ENCODE measurements around the gene NIPSNAP3A. TPM values are rescaled to one million over a fixed set of nuclear protein-coding genes. Genes with fewer than 3 reads are reported as not detected.

NIPSNAP3A gene
- total RNA-seq, 6 experiments from 2014 or later = 16.8 to 28.1 (median 22.4) TPM

DNA sequence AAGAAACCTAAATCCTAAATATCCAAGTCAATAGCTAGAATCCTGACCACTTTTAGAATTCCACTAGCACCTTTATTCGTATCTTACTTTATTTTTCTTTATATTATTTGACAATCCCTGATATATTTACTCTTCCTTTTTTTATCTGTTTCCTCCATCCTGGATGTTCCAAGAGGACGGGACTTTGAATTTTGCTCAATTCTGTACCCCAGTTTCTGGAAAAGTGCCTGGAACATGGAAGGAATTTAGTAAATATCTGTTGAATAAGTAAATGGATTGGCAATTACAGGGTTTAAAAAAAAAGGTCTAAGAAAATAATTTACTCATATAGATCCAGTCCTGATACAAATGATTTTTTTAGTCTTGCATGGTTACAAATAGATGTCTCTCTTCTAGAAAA lies 1.2 kb upstream of the NIPSNAP3A start:
- Histone ChIP-seq H3K4me3 (peak overlapping the region in 2 of 3 donors; percentile 82 to 88), H3K36me3 (peaks cover 0 to 4% (median 0%) of the 10 kb centered on the region in 4 donors), H3K4me1 (peaks cover 0 to 20% (median 5%) of the 10 kb centered on the region in 4 donors), H3K27me3 (no peaks in the 10 kb centered on the region), H3K27ac (peak overlapping the region in 2 of 3 donors; percentile 69 to 86), H3K9me3 (no peaks in the 10 kb centered on the region)
- no peak for DNase-seq
- TF ChIP-seq CTCF (IDR thresholded peaks at IDR 0.05) (no peak), POLR2A (IDR thresholded peaks at IDR 0.05) (no peak)
- intact Hi-C loops (cut with DNase I) = no loop called here
- peak; percentile 3 to 43 (median 6) for ATAC-seq
- WGBS (ENCODE audit: insufficient coverage, low coverage, low lambda C conversion rate, missing lambda C conversion rate) = 8% methylated on average over 2 of the region's 2 CpGs

- DNase-seq (no peak), ATAC-seq (no peak)
- intact Hi-C loops (cut with DNase I) = no loop called here
- H3K36me3 ChIP-seq = peaks cover 0 to 9% (median 2%) of the 10 kb centered on the region in 4 donors
- peak overlapping the region; percentile 69 to 94 (median 86) for H3K27ac ChIP-seq
- no peaks in the 10 kb centered on the region for H3K27me3 ChIP-seq
- 0% methylated on average over 1 of the region's 1 CpG for WGBS (ENCODE audit: insufficient coverage, low coverage, low lambda C conversion rate, missing lambda C conversion rate)
- H3K4me3 ChIP-seq = peak overlapping the region; percentile 82 to 88 (median 86)
- H3K9me3 ChIP-seq = no peaks in the 10 kb centered on the region
- TF ChIP-seq POLR2A (IDR thresholded peaks at IDR 0.05) = no peak
- TF ChIP-seq CTCF (IDR thresholded peaks at IDR 0.05) = no peak
- H3K4me1 ChIP-seq = peaks cover 0 to 20% (median 4%) of the 10 kb centered on the region in 4 donors
Observed at GRCh38 chr9:104746798-104747197, 685 bp upstream of the NIPSNAP3A start.

DNA sequence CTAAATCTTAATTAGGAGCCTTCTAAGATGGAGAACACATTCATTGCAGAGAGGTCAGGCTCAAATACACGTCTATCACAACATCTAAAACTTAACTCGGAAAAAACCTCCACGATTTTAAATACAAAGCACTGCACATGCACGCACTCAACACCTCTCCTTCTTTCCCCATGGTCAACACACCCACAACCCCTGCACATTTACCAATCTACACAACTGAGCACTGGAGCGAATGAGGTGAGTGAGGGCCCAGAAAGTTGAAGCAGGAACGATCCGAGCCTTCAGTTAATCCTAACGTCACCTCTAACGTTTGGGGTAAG lies 278 bp upstream of the NIPSNAP3A start:
- peaks cover 0 to 9% (median 3%) of the 10 kb centered on the region in 4 donors for H3K36me3 ChIP-seq
- WGBS (ENCODE audit: insufficient coverage, low coverage, low lambda C conversion rate, missing lambda C conversion rate) = 0% methylated on average over 9 of the region's 9 CpGs
- H3K4me1 ChIP-seq = peaks cover 0 to 20% (median 4%) of the 10 kb centered on the region in 4 donors
- no peaks in the 10 kb centered on the region for H3K27me3 ChIP-seq
- H3K9me3 ChIP-seq = no peaks in the 10 kb centered on the region
- intact Hi-C loops (cut with DNase I) = no loop called here
- TF ChIP-seq CTCF (IDR thresholded peaks at IDR 0.05) (no peak), POLR2A (IDR thresholded peaks at IDR 0.05) (no peak)
- H3K27ac ChIP-seq = peak overlapping the region; percentile 69 to 94 (median 86)
- H3K4me3 ChIP-seq = peak overlapping the region; percentile 82 to 88 (median 86)
- DNase-seq (no peak), ATAC-seq (peak in 3 of 4 donors; percentile 28 to 45 (median 31))

DNA sequence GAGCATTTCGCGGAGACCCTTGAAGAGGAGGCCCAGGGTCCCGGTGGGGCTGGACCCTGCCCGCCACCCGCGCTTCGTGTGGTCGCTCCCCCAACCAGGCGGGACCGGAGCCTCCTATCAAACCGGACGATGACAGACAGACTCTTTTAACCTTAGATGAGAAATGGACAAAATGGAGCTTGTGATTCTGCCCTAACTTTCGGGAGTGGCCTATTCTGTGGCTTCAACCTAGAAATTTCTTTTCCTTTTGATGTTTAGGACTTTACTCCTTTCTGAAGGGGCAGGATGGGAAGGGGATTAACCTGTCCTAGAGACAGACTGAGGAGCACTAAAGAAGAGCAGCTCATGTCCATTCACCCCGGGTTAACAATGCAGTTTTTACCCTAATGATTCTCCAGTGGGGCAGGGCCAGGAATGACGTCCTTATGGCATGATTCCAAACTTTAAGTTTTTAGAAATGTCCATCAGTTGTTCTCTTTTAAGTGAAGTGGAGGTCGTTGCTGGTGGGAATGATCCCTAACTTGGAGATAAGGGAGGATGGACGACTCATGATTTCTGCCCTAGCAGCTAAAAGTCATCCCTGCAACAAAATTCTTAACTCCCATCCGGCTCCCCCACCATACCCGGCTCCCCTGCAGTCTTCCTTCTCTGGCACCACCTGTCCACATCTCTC lies 1.0 kb downstream of the NIPSNAP3A start:
- TF ChIP-seq CTCF (IDR thresholded peaks at IDR 0.05) = no peak
- TF ChIP-seq POLR2A (IDR thresholded peaks at IDR 0.05) = no peak
- ATAC-seq (peak in 1 of 4 donors; percentile 5), DNase-seq (no peak)
- intact Hi-C loops (cut with DNase I) = no loop called here
- WGBS (ENCODE audit: insufficient coverage, low coverage, low lambda C conversion rate, missing lambda C conversion rate) = 9% methylated on average over 12 of the region's 19 CpGs
- Histone ChIP-seq H3K4me1 (peaks cover 0 to 20% (median 4%) of the 10 kb centered on the region in 4 donors), H3K36me3 (peaks cover 0 to 18% (median 4%) of the 10 kb centered on the region in 4 donors), H3K9me3 (no peaks in the 10 kb centered on the region), H3K27ac (peak overlapping the region; percentile 69 to 94 (median 86)), H3K4me3 (peak overlapping the region; percentile 82 to 88 (median 86)), H3K27me3 (no peaks in the 10 kb centered on the region)
